PC-9 (cell line): ENCODE results near the gene SLC1A2. TPM values are rescaled to one million over a fixed set of nuclear protein-coding genes. Genes with fewer than 3 reads are reported as not detected.

Experiments
- BruUV-seq: library from RNA; stranded (reverse); fragments of 400-500 nt; replicated peaks from 2 replicates; lab custom pipeline; 2021; lab: Mats Ljungman, UMichigan
- CTCF ChIA-PET: fragments of 300-600 bp; sonication (Branson Sonifier 250); formaldehyde crosslinking; loops from one replicate; lab custom pipeline; 2022; ENCODE audit warnings: antibody characterized with exemption; lab: Charles Lee
- POLR2A ChIA-PET: fragments of 300-600 bp; sonication (Branson Sonifier 250); formaldehyde crosslinking; loops from one replicate; lab custom pipeline; 2022; ENCODE audit warnings: antibody characterized with exemption; ENCODE audit not compliant: unreplicated experiment; lab: Charles Lee
- DNase-seq, 2 experiments: peaks; one replicate each; pipeline versions ENCODE4 v3.0.0 to v3.0.0-alpha.2; 2015 to 2022; ENCODE audit warnings: mixed read lengths in 1 of 2
- H2AFZ ChIP-seq: fragments of 200-600 bp; sonication (generic); 2 replicates; pipeline ENCODE4 v1.8.1; 2017; ENCODE audit warnings: antibody characterized with exemption
- H3F3A ChIP-seq: fragments of 200-600 bp; sonication (generic); 2 replicates; pipeline ENCODE4 v1.8.1; 2017; ENCODE audit warnings: antibody characterized with exemption, mild to moderate bottlenecking, low read depth; ENCODE audit not compliant: insufficient read depth
- H3K27ac ChIP-seq: fragments of 200-600 bp; sonication (generic); 2 replicates; pipeline ENCODE4 v1.6.1; 2016; ENCODE audit warnings: mixed run types
- H3K27me3 ChIP-seq: fragments of 200-600 bp; sonication (generic); 2 replicates; pipeline ENCODE4 v1.6.1; 2016; ENCODE audit warnings: low read depth, mixed run types; ENCODE audit not compliant: insufficient read depth
- H3K36me3 ChIP-seq: fragments of 200-600 bp; sonication (generic); 2 replicates; pipeline ENCODE4 v1.6.1; 2016; ENCODE audit warnings: low read depth, mixed run types
- H3K4me1 ChIP-seq: fragments of 200-600 bp; sonication (generic); replicated peaks from 2 replicates; pipeline ENCODE4 v1.6.1; 2016; ENCODE audit warnings: mixed run types; ENCODE audit not compliant: insufficient read depth
- H3K4me2 ChIP-seq: fragments of 200-600 bp; sonication (generic); 2 replicates; pipeline ENCODE4 v1.6.1; 2017; ENCODE audit warnings: mixed run types
- H3K4me3 ChIP-seq: fragments of 200-600 bp; sonication (generic); 2 replicates; pipeline ENCODE4 v1.6.1; 2016; ENCODE audit warnings: mixed run types
- H3K79me2 ChIP-seq: fragments of 200-600 bp; sonication (generic); 2 replicates; pipeline ENCODE4 v1.6.1; 2017; ENCODE audit warnings: low read depth, mixed run types
- H3K9me2 ChIP-seq: fragments of 200-600 bp; sonication (generic); 2 replicates; pipeline ENCODE4 v1.8.1; 2017; ENCODE audit warnings: mild to moderate bottlenecking; ENCODE audit not compliant: insufficient read depth
- H3K9me3 ChIP-seq: fragments of 200-600 bp; sonication (generic); 2 replicates; pipeline ENCODE4 v1.8.1; 2016; ENCODE audit warnings: low read depth; ENCODE audit not compliant: insufficient read depth
- H4K20me1 ChIP-seq: fragments of 200-600 bp; sonication (generic); 2 replicates; pipeline ENCODE4 v1.8.1; 2017; ENCODE audit not compliant: insufficient read depth
- EZH2 ChIP-seq: fragments of 200-600 bp; sonication (generic); IDR thresholded peaks from 2 replicates; pipeline ENCODE4 v1.8.0; 2017; ENCODE audit warnings: antibody characterized with exemption, low read depth
- intact Hi-C: fragments of 100-400 bp; cut with micrococcal nuclease; formaldehyde crosslinking; loops from one replicate; pipeline ENCODE4 v1.10.0; 2022; ENCODE audit not compliant: unreplicated experiment
- total RNA-seq: library from RNA; stranded (reverse); gene quantifications from 2 replicates; pipeline ENCODE4 v1.2.3, GENCODE V29; 2021
- TF ChIP-seq, protein P1 (sequence below): fragments of 200-600 bp; sonication (generic); conservative IDR thresholded peaks from 2 replicates; pipeline ENCODE4 v1.6.1; 2017; ENCODE audit warnings: mixed run types, antibody characterized with exemption, mild to moderate bottlenecking, moderate library complexity

SLC1A2 gene
- total RNA-seq, 1 experiment from 2014 or later, result 0.09 TPM

DNA sequence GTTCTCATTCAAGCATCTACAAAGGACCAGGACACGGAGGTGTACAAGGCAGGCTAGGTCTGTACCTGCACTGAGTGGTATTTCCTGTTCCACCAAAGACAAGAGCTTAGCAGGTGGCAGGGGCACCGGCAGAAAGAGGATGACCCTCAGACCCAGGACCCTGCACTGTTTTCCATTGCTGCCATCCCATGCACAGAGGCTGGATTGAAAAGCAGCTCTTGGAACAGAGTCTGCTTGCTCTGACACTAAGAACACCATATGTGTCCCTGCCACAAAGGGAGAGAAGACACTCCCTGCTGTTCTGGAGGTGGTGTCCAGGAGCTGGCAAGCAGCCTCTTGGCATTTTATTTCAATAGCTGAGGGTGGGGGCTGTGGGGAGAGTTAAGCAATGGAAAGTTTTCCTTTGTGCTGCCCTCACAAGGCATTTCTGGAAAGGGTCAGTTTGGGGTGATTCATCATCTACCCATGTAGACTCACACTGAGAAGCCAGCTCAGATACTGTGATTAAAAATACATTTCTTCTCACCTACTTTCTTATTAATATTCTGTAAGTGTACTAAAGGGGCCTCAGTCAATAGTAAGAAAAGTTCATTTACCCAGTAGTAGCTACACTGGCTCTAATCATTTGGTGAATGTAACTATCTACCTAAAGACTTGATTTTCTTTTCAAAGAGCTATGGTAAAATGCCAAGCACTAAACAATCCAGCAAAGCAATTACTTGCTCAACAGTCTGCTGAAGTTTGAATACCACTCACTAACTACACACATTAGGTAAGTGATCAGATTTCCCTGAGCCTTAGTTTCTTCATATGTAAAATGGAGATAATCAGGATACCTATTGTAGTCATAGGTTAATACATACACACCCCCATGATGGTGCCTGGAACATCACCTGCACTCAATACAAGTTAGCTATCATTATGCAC is 55.2 kb downstream of the SLC1A2 start:
- no peaks in the 10 kb centered on the region for H3K36me3 ChIP-seq
- peak; percentile 89 to 98 for DNase-seq
- intact Hi-C loops, result loop anchor here (1.0 to 10.0 kb wide), 5 partner anchors 27 to 219 kb away; no protein-coding TSS in a partner anchor
- H3K4me3 ChIP-seq, result peak overlapping the region; percentile 22; the same call in 1 of the 2 replicates
- ChIA-PET CTCF (interaction anchor here (0.5 to 1.5 kb wide), 6 partner anchors 26 to 354 kb away, joined by 3 to 4 read pairs (median 3); no protein-coding TSS in a partner anchor), POLR2A (interaction anchor here (0.5 to 0.6 kb wide), 6 partner anchors 14 to 1451 kb away, joined by 3 to 28 read pairs (median 6); no protein-coding TSS in a partner anchor)
- no peaks in the 10 kb centered on the region for H4K20me1 ChIP-seq
- H3K4me1 ChIP-seq, result peaks cover 40% of the 10 kb centered on the region
- peak overlapping the region; percentile 84 for H3K27ac ChIP-seq
- peaks cover 7% of the 10 kb centered on the region for H3K9me3 ChIP-seq
- H3K79me2 ChIP-seq, result no peaks in the 10 kb centered on the region
- 0 out of 2 replicates have a peak overlapping the region, but pooled peaks have one; percentile 5 for H2AFZ ChIP-seq
- BruUV-seq, result no TSS peak
- no peaks in the 10 kb centered on the region for H3K9me2 ChIP-seq
- peaks cover 24% of the 10 kb centered on the region for H3F3A ChIP-seq
- H3K27me3 ChIP-seq, result no peaks in the 10 kb centered on the region
- peak overlapping the region; percentile 71 for H3K4me2 ChIP-seq
- TF ChIP-seq, protein P1, sequence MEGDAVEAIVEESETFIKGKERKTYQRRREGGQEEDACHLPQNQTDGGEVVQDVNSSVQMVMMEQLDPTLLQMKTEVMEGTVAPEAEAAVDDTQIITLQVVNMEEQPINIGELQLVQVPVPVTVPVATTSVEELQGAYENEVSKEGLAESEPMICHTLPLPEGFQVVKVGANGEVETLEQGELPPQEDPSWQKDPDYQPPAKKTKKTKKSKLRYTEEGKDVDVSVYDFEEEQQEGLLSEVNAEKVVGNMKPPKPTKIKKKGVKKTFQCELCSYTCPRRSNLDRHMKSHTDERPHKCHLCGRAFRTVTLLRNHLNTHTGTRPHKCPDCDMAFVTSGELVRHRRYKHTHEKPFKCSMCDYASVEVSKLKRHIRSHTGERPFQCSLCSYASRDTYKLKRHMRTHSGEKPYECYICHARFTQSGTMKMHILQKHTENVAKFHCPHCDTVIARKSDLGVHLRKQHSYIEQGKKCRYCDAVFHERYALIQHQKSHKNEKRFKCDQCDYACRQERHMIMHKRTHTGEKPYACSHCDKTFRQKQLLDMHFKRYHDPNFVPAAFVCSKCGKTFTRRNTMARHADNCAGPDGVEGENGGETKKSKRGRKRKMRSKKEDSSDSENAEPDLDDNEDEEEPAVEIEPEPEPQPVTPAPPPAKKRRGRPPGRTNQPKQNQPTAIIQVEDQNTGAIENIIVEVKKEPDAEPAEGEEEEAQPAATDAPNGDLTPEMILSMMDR, result no peak
- no peak for TF ChIP-seq EZH2

DNA sequence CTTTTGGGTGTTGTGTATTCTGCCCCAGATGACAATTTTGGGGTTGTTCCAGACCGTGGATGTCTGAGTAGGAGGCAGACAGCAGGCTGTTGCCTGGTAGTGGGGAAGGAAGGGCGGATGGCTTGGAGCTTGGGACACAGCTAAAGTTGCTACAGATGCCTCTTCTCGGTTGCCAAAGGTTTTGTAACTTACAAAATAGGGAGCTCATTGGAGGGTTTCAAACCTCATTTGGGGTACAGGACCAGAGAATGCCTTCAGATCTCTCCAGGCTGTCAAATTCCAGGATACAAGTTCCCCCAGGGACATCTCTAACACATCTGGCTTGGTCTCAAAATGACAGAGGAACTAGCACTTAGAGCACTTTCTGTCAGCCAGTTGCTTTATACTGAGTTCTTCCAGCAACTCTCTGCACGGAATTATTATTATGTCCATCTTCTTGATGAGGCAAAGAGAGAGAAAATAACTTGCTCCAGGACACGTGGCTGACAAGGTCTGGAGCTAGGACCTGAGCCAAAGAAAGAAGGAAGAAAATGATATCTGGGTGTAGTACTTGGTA is 56.0 kb downstream of the SLC1A2 start:
- intact Hi-C loops, result loop anchor here (5.0 to 10.0 kb wide), 3 partner anchors 126 to 219 kb away; no protein-coding TSS in a partner anchor
- Histone ChIP-seq H3K27ac (peak overlapping the region; percentile 84), H2AFZ (0 out of 2 replicates have a peak overlapping the region, but pooled peaks have one; percentile 5), H3K79me2 (no peaks in the 10 kb centered on the region), H3K4me3 (peak overlapping the region; percentile 22; the same call in 1 of the 2 replicates), H3K4me1 (peaks cover 40% of the 10 kb centered on the region), H3K27me3 (no peaks in the 10 kb centered on the region), H3F3A (peaks cover 24% of the 10 kb centered on the region), H3K36me3 (no peaks in the 10 kb centered on the region), H3K9me3 (peaks cover 7% of the 10 kb centered on the region), H3K9me2 (no peaks in the 10 kb centered on the region), H4K20me1 (no peaks in the 10 kb centered on the region), H3K4me2 (peak overlapping the region; percentile 71)
- TF ChIP-seq EZH2, result no peak
- TF ChIP-seq, protein P1, result no peak
- POLR2A ChIA-PET, result interaction anchor here (0.5 to 0.6 kb wide), 2 partner anchors 11 to 435 kb away, joined by 3 to 28 read pairs; no protein-coding TSS in a partner anchor
- CTCF ChIA-PET, result interaction anchor here (0.9 to 1.5 kb wide), 2 partner anchors 27 to 72 kb away, joined by 3 to 4 read pairs; no protein-coding TSS in a partner anchor
- DNase-seq, result no peak
- TSS peak; percentile 23 for BruUV-seq

DNA sequence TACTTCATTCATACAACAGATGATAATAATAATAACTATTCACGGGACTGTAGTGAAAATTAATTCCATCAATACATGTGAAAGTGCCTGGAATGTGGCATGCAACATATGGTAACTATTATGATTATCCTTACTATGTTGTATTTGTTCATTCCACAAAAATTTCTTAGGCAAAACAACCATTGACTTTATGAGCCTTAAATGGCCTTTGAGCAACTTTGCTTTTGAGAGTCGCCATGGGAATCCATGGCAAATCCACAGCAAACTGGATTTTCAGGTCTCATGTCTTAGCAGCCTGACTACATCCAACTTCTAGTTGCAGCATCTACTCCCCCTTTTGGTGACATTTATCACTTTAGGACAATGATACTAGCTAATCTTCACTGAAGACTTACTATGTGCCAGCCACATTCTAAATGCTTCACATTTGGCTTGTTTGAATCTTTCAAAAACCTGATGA is 56.8 kb downstream of the SLC1A2 start:
- Histone ChIP-seq H3K4me3 (no peak overlapping the region), H3K27me3 (no peaks in the 10 kb centered on the region), H3K4me1 (peaks cover 47% of the 10 kb centered on the region), H3K9me2 (no peaks in the 10 kb centered on the region), H3K4me2 (peak overlapping the region; percentile 71), H2AFZ (no peak overlapping the region), H3K9me3 (peaks cover 7% of the 10 kb centered on the region), H4K20me1 (no peaks in the 10 kb centered on the region), H3K79me2 (no peaks in the 10 kb centered on the region), H3K36me3 (no peaks in the 10 kb centered on the region), H3K27ac (peak overlapping the region; percentile 84), H3F3A (peaks cover 24% of the 10 kb centered on the region)
- CTCF ChIA-PET, result interaction anchor here (0.5 kb wide), 1 partner anchor 87 kb away, joined by 4 read pairs; no protein-coding TSS in a partner anchor
- TF ChIP-seq, protein P1, result peak; percentile 51
- no peak for TF ChIP-seq EZH2
- no TSS peak for BruUV-seq
- POLR2A ChIA-PET, result interaction anchor here (0.5 kb wide), 1 partner anchor 10 kb away, joined by 3 read pairs; no protein-coding TSS in a partner anchor
- DNase-seq, result peak in 1 of 2 experiments; percentile 90
- intact Hi-C loops, result loop anchor here (5.0 to 10.0 kb wide), 3 partner anchors 125 to 218 kb away; no protein-coding TSS in a partner anchor
